ENCODE measurements around the gene FAM76A. TPM values are rescaled to one million over a fixed set of nuclear protein-coding genes. Genes with fewer than 3 reads are reported as not detected.
"Not testable (repeated sequence)": the region's sequence is repeated elsewhere in the genome, so short reads cannot be mapped to it uniquely, and the experiment has no call there.

Gene FAM76A
- total RNA-seq, 1 donor from 2014 or later = 3.4 TPM

GRCh38 chr1:27684176-27684575 lies 41.6 kb upstream of the FAM76A start:
- no peak for DNase-seq (ENCODE audit: low spot score in 2 of 2)
- intact Hi-C loops (cut with DNase I) = no loop called here
- Histone ChIP-seq H3K4me3 (no peak overlapping the region), H3K27me3 (no peaks in the 10 kb centered on the region), H3K27ac (no peak overlapping the region), H3K9me3 (peaks cover 4 to 12% of the 10 kb centered on the region in 2 donors), H3K36me3 (no peaks in the 10 kb centered on the region), H3K4me1 (no peaks in the 10 kb centered on the region)
- TF ChIP-seq, protein P1, sequence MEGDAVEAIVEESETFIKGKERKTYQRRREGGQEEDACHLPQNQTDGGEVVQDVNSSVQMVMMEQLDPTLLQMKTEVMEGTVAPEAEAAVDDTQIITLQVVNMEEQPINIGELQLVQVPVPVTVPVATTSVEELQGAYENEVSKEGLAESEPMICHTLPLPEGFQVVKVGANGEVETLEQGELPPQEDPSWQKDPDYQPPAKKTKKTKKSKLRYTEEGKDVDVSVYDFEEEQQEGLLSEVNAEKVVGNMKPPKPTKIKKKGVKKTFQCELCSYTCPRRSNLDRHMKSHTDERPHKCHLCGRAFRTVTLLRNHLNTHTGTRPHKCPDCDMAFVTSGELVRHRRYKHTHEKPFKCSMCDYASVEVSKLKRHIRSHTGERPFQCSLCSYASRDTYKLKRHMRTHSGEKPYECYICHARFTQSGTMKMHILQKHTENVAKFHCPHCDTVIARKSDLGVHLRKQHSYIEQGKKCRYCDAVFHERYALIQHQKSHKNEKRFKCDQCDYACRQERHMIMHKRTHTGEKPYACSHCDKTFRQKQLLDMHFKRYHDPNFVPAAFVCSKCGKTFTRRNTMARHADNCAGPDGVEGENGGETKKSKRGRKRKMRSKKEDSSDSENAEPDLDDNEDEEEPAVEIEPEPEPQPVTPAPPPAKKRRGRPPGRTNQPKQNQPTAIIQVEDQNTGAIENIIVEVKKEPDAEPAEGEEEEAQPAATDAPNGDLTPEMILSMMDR (IDR thresholded peaks at IDR 0.05) = no peak

GRCh38 chr1:27686223-27686990 lies 39.4 kb upstream of the FAM76A start:
- TF ChIP-seq, protein P1 (IDR thresholded peaks at IDR 0.05) = no peak
- no peak for DNase-seq (ENCODE audit: low spot score in 2 of 2)
- Histone ChIP-seq H3K9me3 (peaks cover 0 to 6% of the 10 kb centered on the region in 2 donors), H3K4me1 (no peaks in the 10 kb centered on the region), H3K4me3 (no peak overlapping the region), H3K36me3 (no peaks in the 10 kb centered on the region), H3K27me3 (no peaks in the 10 kb centered on the region), H3K27ac (no peak overlapping the region)
- intact Hi-C loops (cut with DNase I) = no loop called here

DNA sequence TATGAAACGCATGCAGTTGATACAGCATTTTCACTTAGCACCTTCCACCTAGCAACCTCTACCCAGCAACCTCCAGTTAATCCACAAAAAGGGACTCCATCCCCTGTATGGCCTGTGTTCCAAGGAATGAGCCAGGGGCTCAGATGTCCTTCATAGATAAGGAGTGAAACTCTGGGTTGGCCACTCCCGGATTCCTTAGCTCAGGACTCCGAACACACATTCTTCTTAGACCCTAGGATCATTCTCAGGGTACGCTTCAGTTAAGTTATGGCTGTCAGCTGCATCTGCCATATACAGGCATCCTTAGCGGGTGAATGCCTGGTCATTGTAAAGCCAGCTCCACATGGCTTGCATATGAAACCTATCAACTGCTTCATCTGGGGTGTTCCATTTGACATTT lies 37.9 kb upstream of the FAM76A start:
- H3K27ac ChIP-seq = no peak overlapping the region
- intact Hi-C loops (cut with DNase I) = no loop called here
- no peaks in the 10 kb centered on the region for H3K9me3 ChIP-seq
- no peak overlapping the region for H3K4me3 ChIP-seq
- TF ChIP-seq, protein P1 (IDR thresholded peaks at IDR 0.05) = no peak
- no peak for DNase-seq (ENCODE audit: low spot score in 2 of 2)
- H3K27me3 ChIP-seq = no peaks in the 10 kb centered on the region
- H3K36me3 ChIP-seq = no peaks in the 10 kb centered on the region
- H3K4me1 ChIP-seq = no peaks in the 10 kb centered on the region

DNA sequence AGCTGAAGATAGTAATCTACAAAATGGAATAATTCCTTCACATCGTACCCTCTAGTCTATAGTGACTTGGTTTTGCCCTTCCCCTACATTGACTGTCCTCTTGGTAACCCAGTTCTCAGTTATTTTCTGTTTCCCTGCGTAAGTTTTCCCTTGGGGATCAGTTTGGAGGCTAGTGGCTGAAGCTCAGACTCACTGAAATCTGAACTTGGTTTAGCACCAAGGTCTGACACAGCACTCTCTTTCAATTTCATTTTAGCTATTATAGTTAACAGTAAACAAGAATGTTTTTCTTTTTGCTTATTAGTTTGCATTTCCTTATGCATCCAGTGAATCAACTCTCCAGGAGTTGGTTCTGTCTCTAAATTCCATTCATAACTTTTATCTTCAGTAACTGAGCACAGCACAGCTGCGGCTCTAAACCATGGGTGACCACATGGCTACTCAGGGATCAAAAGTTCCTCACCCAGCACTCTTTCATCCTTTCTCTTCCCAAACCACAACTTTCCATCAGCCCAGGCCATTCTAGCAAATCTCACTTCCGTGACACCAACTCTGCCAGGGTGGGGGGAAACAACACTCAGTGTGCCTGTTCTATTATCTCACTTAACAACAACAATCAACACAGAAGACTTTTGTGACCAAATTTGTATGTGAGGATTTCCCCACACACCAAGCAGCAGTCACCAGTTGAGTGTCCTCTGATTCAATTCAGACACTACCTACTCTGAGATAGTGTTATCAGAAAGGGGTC lies 36.2 kb upstream of the FAM76A start:
- Histone ChIP-seq H3K36me3 (no peaks in the 10 kb centered on the region), H3K27me3 (no peaks in the 10 kb centered on the region), H3K4me3 (no peak overlapping the region), H3K4me1 (no peaks in the 10 kb centered on the region), H3K27ac (no peak overlapping the region), H3K9me3 (no peaks in the 10 kb centered on the region)
- TF ChIP-seq, protein P1 (IDR thresholded peaks at IDR 0.05) = no peak
- DNase-seq (ENCODE audit: low spot score in 2 of 2) = no peak
- intact Hi-C loops (cut with DNase I) = no loop called here

GRCh38 chr1:27690183-27690582 lies 35.6 kb upstream of the FAM76A start:
- intact Hi-C loops (cut with DNase I) = no loop called here
- no peaks in the 10 kb centered on the region for H3K4me1 ChIP-seq
- no peak overlapping the region for H3K4me3 ChIP-seq

GRCh38 chr1:27696835-27697234 lies 28.9 kb upstream of the FAM76A start:
- H3K4me3 ChIP-seq; intact Hi-C loops (cut with DNase I); H3K27me3 ChIP-seq; DNase-seq (ENCODE audit: low spot score in 2 of 2); H3K4me1 ChIP-seq; H3K36me3 ChIP-seq; H3K27ac ChIP-seq; H3K9me3 ChIP-seq: not testable (repeated sequence)

More at GRCh38 chr1:27690183-27690582, 35.6 kb upstream of the FAM76A start:
- no peak for DNase-seq (ENCODE audit: low spot score in 2 of 2)
- TF ChIP-seq, protein P1 (IDR thresholded peaks at IDR 0.05) = no peak
- no peaks in the 10 kb centered on the region for H3K27me3 ChIP-seq
- H3K9me3 ChIP-seq = no peaks in the 10 kb centered on the region
- no peak overlapping the region for H3K27ac ChIP-seq
- no peaks in the 10 kb centered on the region for H3K36me3 ChIP-seq
